ENCODE measurements around the gene IMPG2.

- no peak for TF ChIP-seq EZH2 (IDR thresholded peaks at IDR 0.05; ENCODE audit: borderline replicate concordance, low read depth, low read length, poor library complexity, severe bottlenecking)
- peak; percentile 68 for TF ChIP-seq CTCF (conservative IDR thresholded peaks at IDR 0.05; ENCODE audit: low read depth, low read length)
Measured at GRCh38 chr3:101195951-101196713, 124.2 kb downstream of the IMPG2 start.

Data from A673 (cell line).